Vagina (tissue), 2 donors: ENCODE measurements around the gene NPSR1. TPM values are rescaled to one million over a fixed set of nuclear protein-coding genes. Genes with fewer than 3 reads are reported as not detected.

Experiments used
- DNase-seq, 2 donors: peaks; one replicate each; pipeline ENCODE4 v3.0.0-alpha.2; 2017; ENCODE audit errors: extremely low spot score in 2 of 2
- H3K27ac ChIP-seq: fragments of 200-600 bp; sonication (generic); one replicate; pipeline ENCODE4 v1.5.1; 2019
- H3K27me3 ChIP-seq: fragments of 200-600 bp; sonication (generic); one replicate; pipeline ENCODE4 v1.5.1; 2019
- H3K36me3 ChIP-seq, 2 donors: fragments of 200-600 bp; sonication (generic); one replicate each; pipeline ENCODE4 v1.5.1; 2017 to 2019
- H3K4me1 ChIP-seq: fragments of 200-600 bp; sonication (generic); one replicate; pipeline ENCODE4 v1.5.1; 2019
- H3K4me3 ChIP-seq, 2 donors: fragments of 200-600 bp; sonication (generic); 1 replicate in 1 of 2; 2 replicates in 1 of 2; pipeline ENCODE4 v1.5.1; 2016 to 2019
- H3K9me3 ChIP-seq: fragments of 200-600 bp; sonication (generic); one replicate; pipeline ENCODE4 v1.5.1; 2019
- POLR2A ChIP-seq, 2 donors: fragments of 450-650 bp; IDR thresholded peaks; one replicate each; pipeline ENCODE4 v1.6.1; 2017; ENCODE audit warnings: antibody characterized with exemption in 2 of 2, mild to moderate bottlenecking in 2 of 2, moderate library complexity in 2 of 2
- POLR2AphosphoS5 ChIP-seq, 2 donors: sonication (generic); formaldehyde crosslinking; IDR thresholded peaks; one replicate each; pipeline ENCODE4 v1.9.0; 2017; ENCODE audit warnings: antibody characterized with exemption in 2 of 2, mild to moderate bottlenecking in 2 of 2, low read depth in 1 of 2; ENCODE audit not compliant: insufficient read depth in 1 of 2
- intact Hi-C: fragments of 100-400 bp; cut with DNase I; formaldehyde crosslinking; loops from one replicate; pipeline ENCODE4 v1.15.1; 2023
- total RNA-seq: library from RNA; depleted of rRNA; stranded (reverse); fragments of >200 nt; gene quantifications from one replicate; pipeline ENCODE4 v1.2.3, GENCODE V29; 2016
- TF ChIP-seq, protein P1 (sequence below), 3 experiments: fragments of 450-650 bp in 2 of 3; fragments of 200-600 bp in 1 of 3; sonication (generic) in 1 of 3; IDR thresholded peaks; one replicate each; pipeline ENCODE4 v1.5.1; 2017 to 2019; ENCODE audit warnings: antibody characterized with exemption in 3 of 3, mild to moderate bottlenecking in 2 of 3, moderate library complexity in 2 of 3

Gene NPSR1
- total RNA-seq, 1 donor from 2014 or later, result not detected

DNA sequence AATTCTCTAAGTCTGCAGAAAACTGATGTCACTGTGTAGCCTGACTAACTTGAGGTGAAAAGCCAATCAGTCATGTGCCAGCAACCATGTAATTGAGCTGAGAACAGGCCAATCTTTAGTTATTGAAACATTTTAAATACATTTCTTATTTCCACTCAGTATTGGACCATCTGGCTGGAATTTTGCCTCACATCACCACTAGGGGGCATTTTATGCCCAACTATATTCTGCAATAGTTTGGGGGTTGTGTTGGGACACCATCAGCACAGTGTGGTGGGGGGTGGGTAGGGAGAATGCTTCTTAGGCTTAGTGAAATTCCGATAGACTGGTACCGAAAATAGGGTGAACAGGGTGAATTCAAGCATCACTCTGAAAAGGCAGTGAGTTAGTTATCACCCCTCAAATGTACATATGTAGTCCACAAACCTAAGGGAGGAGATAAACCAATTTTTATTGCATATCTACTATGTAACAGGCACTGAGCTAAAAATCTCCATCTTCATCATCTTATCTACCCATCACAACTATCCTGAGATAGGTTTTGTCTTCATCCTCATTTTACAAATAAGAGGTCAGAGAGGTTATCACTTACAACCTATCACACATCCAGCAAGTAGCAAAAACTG lies 17.8 kb downstream of the NPSR1 start:
- intact Hi-C loops, result no loop called here
- H3K4me3 ChIP-seq, result no peak overlapping the region

DNA sequence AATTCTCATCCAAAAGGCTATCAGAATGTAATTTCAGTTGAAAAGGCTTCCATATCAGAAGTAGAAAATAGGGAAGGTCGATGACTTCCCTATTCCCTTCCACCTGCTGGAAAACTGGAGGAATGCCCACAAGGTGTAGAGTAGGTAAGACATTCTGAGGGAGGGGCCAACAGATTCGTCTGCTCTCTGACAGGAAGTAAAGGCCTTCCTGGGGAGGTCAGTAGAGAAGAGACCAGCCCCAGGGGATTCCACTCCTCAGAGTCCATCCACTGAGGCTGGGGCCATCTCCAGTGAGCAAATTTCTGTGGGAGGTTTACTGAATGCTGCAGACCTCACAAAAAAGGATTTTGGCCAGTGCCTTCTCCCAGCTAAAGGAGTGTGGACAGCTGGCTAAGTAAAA lies 19.5 kb downstream of the NPSR1 start:
- Histone ChIP-seq H3K4me1 (no peaks in the 10 kb centered on the region), H3K36me3 (no peaks in the 10 kb centered on the region), H3K4me3 (no peak overlapping the region), H3K9me3 (no peaks in the 10 kb centered on the region), H3K27ac (no peak overlapping the region), H3K27me3 (no peaks in the 10 kb centered on the region)
- intact Hi-C loops, result no loop called here
- no peak for DNase-seq
- TF ChIP-seq POLR2A (IDR thresholded peaks at IDR 0.05), result no peak
- TF ChIP-seq, protein P1, sequence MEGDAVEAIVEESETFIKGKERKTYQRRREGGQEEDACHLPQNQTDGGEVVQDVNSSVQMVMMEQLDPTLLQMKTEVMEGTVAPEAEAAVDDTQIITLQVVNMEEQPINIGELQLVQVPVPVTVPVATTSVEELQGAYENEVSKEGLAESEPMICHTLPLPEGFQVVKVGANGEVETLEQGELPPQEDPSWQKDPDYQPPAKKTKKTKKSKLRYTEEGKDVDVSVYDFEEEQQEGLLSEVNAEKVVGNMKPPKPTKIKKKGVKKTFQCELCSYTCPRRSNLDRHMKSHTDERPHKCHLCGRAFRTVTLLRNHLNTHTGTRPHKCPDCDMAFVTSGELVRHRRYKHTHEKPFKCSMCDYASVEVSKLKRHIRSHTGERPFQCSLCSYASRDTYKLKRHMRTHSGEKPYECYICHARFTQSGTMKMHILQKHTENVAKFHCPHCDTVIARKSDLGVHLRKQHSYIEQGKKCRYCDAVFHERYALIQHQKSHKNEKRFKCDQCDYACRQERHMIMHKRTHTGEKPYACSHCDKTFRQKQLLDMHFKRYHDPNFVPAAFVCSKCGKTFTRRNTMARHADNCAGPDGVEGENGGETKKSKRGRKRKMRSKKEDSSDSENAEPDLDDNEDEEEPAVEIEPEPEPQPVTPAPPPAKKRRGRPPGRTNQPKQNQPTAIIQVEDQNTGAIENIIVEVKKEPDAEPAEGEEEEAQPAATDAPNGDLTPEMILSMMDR (IDR thresholded peaks at IDR 0.05), result no peak
- TF ChIP-seq POLR2AphosphoS5 (IDR thresholded peaks at IDR 0.05; ENCODE audit: insufficient read depth in 1 of 2, low read depth in 1 of 2), result no peak

More for the DNA sequence above, 17.8 kb downstream of the NPSR1 start:
- TF ChIP-seq POLR2A (IDR thresholded peaks at IDR 0.05), result no peak
- no peak for TF ChIP-seq POLR2AphosphoS5 (IDR thresholded peaks at IDR 0.05; ENCODE audit: insufficient read depth in 1 of 2, low read depth in 1 of 2)
- TF ChIP-seq, protein P1 (IDR thresholded peaks at IDR 0.05), result no peak
- Histone ChIP-seq H3K27ac (no peak overlapping the region), H3K9me3 (no peaks in the 10 kb centered on the region), H3K27me3 (no peaks in the 10 kb centered on the region), H3K36me3 (no peaks in the 10 kb centered on the region), H3K4me1 (no peaks in the 10 kb centered on the region)
- DNase-seq, result no peak

DNA sequence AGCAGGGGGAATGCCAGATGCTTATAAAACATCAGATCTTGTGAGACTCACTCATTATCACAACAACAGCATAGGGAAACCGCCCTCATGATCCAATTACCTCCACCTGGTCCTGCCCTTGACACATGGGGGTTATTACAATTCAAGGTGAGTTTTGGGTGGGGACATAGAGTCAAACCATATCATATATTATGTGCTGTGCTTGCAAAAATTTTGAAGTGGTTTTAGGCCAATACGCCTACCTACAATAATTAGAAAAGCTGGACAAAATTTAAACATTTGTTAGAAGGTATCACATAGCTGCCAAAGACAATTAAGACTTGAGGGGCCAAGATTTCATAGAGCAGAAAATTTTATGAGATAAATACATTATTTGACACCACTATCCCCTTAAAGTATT lies 29.5 kb downstream of the NPSR1 start:
- no peaks in the 10 kb centered on the region for H3K4me1 ChIP-seq
- H3K9me3 ChIP-seq, result no peaks in the 10 kb centered on the region
- H3K4me3 ChIP-seq, result no peak overlapping the region
- TF ChIP-seq POLR2A (IDR thresholded peaks at IDR 0.05) (no peak), POLR2AphosphoS5 (IDR thresholded peaks at IDR 0.05; ENCODE audit: insufficient read depth in 1 of 2, low read depth in 1 of 2) (no peak)
- TF ChIP-seq, protein P1 (IDR thresholded peaks at IDR 0.05), result no peak
- no peaks in the 10 kb centered on the region for H3K36me3 ChIP-seq
- H3K27me3 ChIP-seq, result no peaks in the 10 kb centered on the region
- no peak overlapping the region for H3K27ac ChIP-seq
- no peak for DNase-seq
- intact Hi-C loops, result no loop called here

DNA sequence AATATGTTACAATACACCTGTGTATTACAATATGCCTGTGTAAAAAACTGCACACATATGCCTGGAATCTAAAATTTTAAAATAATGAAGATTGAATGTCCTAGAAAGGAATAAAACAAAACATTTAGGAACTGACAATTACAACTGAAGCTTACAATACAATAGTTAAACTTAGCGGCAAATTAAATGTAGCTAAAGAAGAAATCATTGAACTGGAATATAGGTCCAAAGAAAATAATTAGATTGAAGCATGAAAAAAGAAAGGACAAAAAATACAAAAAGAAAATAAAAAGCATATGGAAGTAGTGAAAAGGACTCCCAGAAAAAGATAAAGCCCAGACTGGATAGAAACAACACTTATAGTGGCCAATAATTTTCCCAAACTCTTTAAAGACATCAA lies 38.4 kb downstream of the NPSR1 start:
- Histone ChIP-seq H3K9me3 (no peaks in the 10 kb centered on the region), H3K27ac (no peak overlapping the region), H3K4me3 (no peak overlapping the region), H3K27me3 (no peaks in the 10 kb centered on the region), H3K4me1 (no peaks in the 10 kb centered on the region), H3K36me3 (no peaks in the 10 kb centered on the region)
- no peak for DNase-seq
- intact Hi-C loops, result no loop called here
- TF ChIP-seq POLR2A (IDR thresholded peaks at IDR 0.05) (no peak), POLR2AphosphoS5 (IDR thresholded peaks at IDR 0.05; ENCODE audit: insufficient read depth in 1 of 2, low read depth in 1 of 2) (no peak)
- TF ChIP-seq, protein P1 (IDR thresholded peaks at IDR 0.05), result no peak

DNA sequence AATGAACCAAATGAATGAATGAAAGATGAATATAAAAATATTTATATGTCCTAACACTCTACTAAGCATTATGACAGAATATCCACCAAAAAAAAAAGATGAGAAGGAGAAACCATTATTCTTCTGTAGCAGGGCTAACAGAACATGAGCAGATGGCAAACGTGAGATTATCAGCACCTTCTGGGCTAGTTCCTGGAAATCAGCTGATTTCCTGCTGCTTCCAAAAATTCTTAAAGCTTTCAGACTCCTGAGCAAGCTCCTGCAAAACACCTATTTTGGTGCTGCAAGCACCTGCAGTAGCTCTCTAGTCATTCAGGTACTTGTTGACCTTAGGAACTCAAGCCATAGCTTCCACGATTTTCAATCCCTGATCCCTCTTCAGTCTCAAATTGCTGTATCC lies 51.8 kb downstream of the NPSR1 start:
- no peak for DNase-seq
- Histone ChIP-seq H3K27ac (no peak overlapping the region), H3K9me3 (no peaks in the 10 kb centered on the region), H3K4me1 (no peaks in the 10 kb centered on the region), H3K4me3 (no peak overlapping the region), H3K27me3 (no peaks in the 10 kb centered on the region), H3K36me3 (no peaks in the 10 kb centered on the region)
- TF ChIP-seq, protein P1 (IDR thresholded peaks at IDR 0.05), result no peak
- TF ChIP-seq POLR2AphosphoS5 (IDR thresholded peaks at IDR 0.05; ENCODE audit: insufficient read depth in 1 of 2, low read depth in 1 of 2), result no peak
- intact Hi-C loops, result no loop called here
